GM19351 (cell line): ENCODE data around the gene LRTM1.

ENCODE experiments used
- ATAC-seq: cut with Tn5 transposase; IDR thresholded peaks from one replicate; pipeline ENCODE4 v1.9.1; 2021; ENCODE audit warnings: mild to moderate bottlenecking, moderate library complexity; ENCODE audit not compliant: unreplicated experiment

The LRTM1 gene

GRCh38 chr3:54895613-54896012, 32.2 kb downstream of the LRTM1 start:
- ATAC-seq: no peak

- ATAC-seq: no peak
Measured at GRCh38 chr3:54892168-54892567, 35.7 kb downstream of the LRTM1 start.

DNA sequence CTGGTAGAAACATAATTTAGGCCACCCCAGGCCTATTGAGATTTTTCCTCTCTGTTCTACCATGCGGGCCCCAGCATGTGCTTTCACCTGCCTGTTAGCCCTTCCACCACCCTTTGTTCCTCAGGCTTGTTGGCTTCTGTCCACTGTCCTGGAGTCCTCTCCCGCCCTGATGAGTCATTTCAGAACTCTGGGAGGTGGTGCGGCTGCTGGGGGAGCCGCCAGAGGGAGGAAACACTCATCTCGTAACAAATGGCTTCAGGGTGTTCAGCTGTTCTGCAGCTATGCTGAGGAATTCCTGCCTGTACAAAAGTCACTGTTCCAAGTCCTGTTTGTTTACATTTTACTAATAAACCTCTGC, 36.3 kb downstream of the LRTM1 start:
- ATAC-seq: no peak

GRCh38 chr3:54889731-54890130, 38.1 kb downstream of the LRTM1 start:
- ATAC-seq: no peak

GRCh38 chr3:54888873-54889272, 39.0 kb downstream of the LRTM1 start:
- no peak for ATAC-seq

- no peak for ATAC-seq
Measured at GRCh38 chr3:54888162-54888561, 39.7 kb downstream of the LRTM1 start.

DNA sequence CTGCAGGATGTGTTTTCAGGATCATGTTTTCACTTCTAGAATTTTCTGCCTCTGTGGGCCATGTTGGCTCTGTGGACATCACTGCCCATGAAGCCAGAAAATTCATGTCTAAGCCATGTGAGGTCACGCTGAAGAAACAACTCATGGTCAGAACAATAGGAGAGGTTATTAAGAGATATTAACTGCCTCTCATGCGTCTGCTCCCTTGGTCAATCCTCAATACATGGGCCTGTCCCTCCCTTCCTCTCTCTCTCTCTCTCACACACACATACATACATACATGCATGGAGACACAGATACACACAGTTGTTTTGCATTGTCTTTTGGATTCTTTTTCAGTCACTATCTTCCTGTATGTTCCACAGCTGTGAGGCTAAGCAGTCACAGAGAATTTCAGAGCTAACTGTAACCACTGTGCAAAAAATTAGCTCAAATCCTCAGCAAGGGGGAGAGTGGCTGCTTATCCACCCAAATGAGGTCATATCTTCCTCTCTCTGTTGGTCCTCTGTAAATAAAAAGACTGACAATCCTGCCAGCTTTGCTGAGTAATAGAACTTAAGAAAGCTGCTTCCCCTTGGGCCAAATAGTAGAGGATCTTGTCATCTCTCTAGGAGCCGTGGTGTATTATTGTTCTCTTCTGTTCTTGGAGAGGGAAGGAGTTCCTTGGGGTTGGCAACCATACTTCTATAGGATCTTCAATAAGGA, 45.6 kb downstream of the LRTM1 start:
- ATAC-seq: no peak

GRCh38 chr3:54878145-54878544, 49.7 kb downstream of the LRTM1 start:
- no peak for ATAC-seq

GRCh38 chr3:54877730-54878129, 50.1 kb downstream of the LRTM1 start:
- no peak for ATAC-seq

- no peak for ATAC-seq
Measured at GRCh38 chr3:54876694-54877093, 51.2 kb downstream of the LRTM1 start.

- no peak for ATAC-seq
Measured at GRCh38 chr3:54875596-54876268, 52.1 kb downstream of the LRTM1 start.

- no peak for ATAC-seq
Measured at GRCh38 chr3:54874816-54875556, 52.9 kb downstream of the LRTM1 start.

DNA sequence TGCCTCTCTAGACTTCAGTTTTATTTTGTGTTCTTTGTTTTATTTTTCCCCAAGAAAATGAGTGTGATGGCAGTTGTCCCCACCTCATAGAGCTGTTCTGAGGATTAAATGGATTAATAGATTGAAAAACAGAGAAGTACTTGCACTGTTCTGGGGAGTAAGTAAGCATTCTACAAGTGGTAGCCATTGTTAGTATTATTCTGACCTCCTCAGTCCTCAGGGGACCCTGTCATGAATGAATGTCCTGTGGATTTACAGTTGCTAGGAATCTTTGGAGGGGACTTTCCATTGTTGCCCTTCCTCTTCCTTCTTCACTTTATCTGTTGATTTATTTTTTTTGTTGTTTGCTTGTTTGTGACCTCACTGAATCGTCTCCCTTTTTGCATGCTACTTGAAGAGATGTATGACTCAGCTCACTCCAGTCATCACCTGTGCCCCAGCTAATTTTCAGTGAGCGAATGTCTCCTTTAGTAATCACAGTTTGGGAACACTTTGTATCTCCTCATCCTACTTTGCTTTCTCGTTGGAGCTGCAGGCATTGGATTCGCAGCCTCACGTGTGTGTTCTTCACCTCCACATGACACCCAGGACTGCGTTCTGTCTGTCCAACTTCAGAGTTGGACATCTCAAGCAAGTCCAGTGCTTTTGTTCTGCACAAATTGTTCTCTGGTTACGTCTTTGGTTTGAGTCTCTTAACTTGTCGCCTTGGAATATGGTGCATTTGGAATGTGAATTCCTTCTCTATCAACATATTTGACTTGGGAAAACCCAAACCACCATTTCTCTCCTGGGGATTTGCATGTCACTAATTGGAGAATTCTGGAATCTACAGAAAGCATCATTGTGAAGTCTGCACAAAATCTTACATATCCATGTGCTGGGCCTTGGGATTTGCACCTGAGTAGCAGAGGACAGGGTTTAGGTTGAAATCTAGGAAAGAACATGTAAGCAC, 54.5 kb downstream of the LRTM1 start:
- no peak for ATAC-seq

DNA sequence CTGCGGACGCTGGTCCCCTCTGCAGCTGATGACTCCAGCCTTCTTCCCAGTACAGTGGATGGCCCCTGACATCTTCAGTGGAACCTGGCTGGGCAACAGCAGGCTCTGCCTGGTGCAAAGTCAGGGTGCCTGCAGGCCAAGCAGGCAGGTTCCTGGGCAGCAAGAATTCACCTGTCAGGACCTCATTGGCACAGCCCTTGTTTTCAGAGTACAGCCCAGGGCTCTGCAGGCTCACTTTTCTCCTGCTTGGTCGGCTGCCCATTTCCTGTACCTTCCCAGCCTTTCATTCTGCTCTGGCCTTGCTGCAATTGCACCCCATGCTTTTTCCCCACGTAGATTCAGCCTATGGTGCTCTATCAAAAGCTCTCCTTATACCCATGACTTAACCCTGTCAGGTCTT, 56.0 kb downstream of the LRTM1 start:
- no peak for ATAC-seq

DNA sequence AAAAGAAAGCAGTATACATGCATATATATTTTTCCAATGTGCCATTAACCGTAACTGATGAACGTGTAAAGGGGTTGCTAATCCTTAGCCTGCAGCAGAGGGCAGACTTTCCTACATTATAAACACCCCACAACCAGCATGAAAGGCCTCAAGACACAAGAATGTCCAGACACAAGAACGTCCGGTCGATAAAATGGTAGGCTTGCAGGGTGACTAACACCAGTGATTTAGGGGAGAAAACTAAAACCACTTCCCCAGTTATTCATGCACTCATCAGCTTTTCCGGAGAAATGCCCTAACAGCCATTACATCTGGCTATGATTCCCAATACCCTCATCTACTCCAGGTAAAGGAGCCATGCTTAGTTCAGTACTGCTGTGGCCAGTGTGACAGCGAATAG, 57.4 kb downstream of the LRTM1 start:
- no peak for ATAC-seq
